Measurements from ENCODE around the gene HRCT1. TPM values are rescaled to one million over a fixed set of nuclear protein-coding genes. Genes with fewer than 3 reads are reported as not detected.
A peak's percentile ranks its signal among the peaks of the same experiment; 100 is the strongest.

HRCT1 gene
- total RNA-seq, 1 donor from 2014 or later, result 7.2 TPM

GRCh38 chr9:35942286-35942685 lies 36.3 kb downstream of the HRCT1 start:
- no peak for DNase-seq (ENCODE audit: low spot score)

GRCh38 chr9:35944173-35944572 lies 38.2 kb downstream of the HRCT1 start:
- DNase-seq (ENCODE audit: low spot score), result no peak

- DNase-seq (ENCODE audit: low spot score), result no peak
Observed at GRCh38 chr9:35944841-35945240, 38.8 kb downstream of the HRCT1 start.

- DNase-seq (ENCODE audit: low spot score), result peak; percentile 75
Observed at GRCh38 chr9:35945341-35946018, 39.5 kb downstream of the HRCT1 start.

GRCh38 chr9:35948451-35948850 lies 42.4 kb downstream of the HRCT1 start:
- DNase-seq (ENCODE audit: low spot score), result no peak

GRCh38 chr9:35948901-35949318 lies 42.9 kb downstream of the HRCT1 start:
- DNase-seq (ENCODE audit: low spot score), result no peak

GRCh38 chr9:35951736-35952135 lies 45.7 kb downstream of the HRCT1 start:
- no peak for DNase-seq (ENCODE audit: low spot score)

GRCh38 chr9:35952526-35953191 lies 46.7 kb downstream of the HRCT1 start:
- DNase-seq (ENCODE audit: low spot score), result no peak

GRCh38 chr9:35954942-35955546 lies 49.0 kb downstream of the HRCT1 start:
- no peak for DNase-seq (ENCODE audit: low spot score)

- no peak for DNase-seq (ENCODE audit: low spot score)
Observed at GRCh38 chr9:35956651-35957050, 50.6 kb downstream of the HRCT1 start.

Other genes with a start within 250 kb of the HRCT1 start
- gene RMRP, start 248.2 kb upstream of the HRCT1 start, total RNA-seq, result 3,373 TPM
- 22.4 TPM for gene CCDC107, start 247.9 kb upstream of the HRCT1 start, total RNA-seq
- 1.0 TPM for gene ARHGEF39, start 241.0 kb upstream of the HRCT1 start, total RNA-seq
- not detected for gene CA9, start 232.3 kb upstream of the HRCT1 start, total RNA-seq
- 559 TPM for gene TPM2, start 216.3 kb upstream of the HRCT1 start, total RNA-seq
- 340 TPM for gene TLN1, start 174.0 kb upstream of the HRCT1 start, total RNA-seq
- gene CREB3, start 173.5 kb upstream of the HRCT1 start, total RNA-seq, result 30.7 TPM
- 108 TPM for gene GBA2, start 157.0 kb upstream of the HRCT1 start, total RNA-seq
- 34.3 TPM for gene RGP1, start 156.9 kb upstream of the HRCT1 start, total RNA-seq
- not detected for gene MSMP, start 151.9 kb upstream of the HRCT1 start, total RNA-seq
- gene NPR2, start 114.6 kb upstream of the HRCT1 start, total RNA-seq, result 21.8 TPM
- 6.4 TPM for gene SPAG8, start 93.9 kb upstream of the HRCT1 start, total RNA-seq
- 40.5 TPM for gene HINT2, start 91.2 kb upstream of the HRCT1 start, total RNA-seq
- gene FAM221B, start 77.5 kb upstream of the HRCT1 start, total RNA-seq, result 0.26 TPM
- 32.3 TPM for gene TMEM8B, start 77.0 kb upstream of the HRCT1 start, total RNA-seq
- gene OR13J1, start 35.8 kb upstream of the HRCT1 start, total RNA-seq, result not detected
- gene SPAAR, start 3.3 kb downstream of the HRCT1 start, total RNA-seq, result 1.9 TPM
- not detected for gene OR2S2, start 52.0 kb downstream of the HRCT1 start, total RNA-seq
- 10.3 TPM for gene RECK, start 130.7 kb downstream of the HRCT1 start, total RNA-seq
- gene GLIPR2, start 230.5 kb downstream of the HRCT1 start, total RNA-seq, result 16.3 TPM